Islet of Langerhans (tissue), 1 donor: ENCODE results near the gene ABHD15.
"Not testable (repeated sequence)": the region's sequence is repeated elsewhere in the genome, so short reads cannot be mapped to it uniquely, and the experiment has no call there.

ENCODE experiments used
- FAIRE-seq: peaks from one replicate; lab custom pipeline; 2011; peaks lifted over from hg19 to GRCh38; lab: Jason Lieb, UNC

ABHD15 gene

DNA sequence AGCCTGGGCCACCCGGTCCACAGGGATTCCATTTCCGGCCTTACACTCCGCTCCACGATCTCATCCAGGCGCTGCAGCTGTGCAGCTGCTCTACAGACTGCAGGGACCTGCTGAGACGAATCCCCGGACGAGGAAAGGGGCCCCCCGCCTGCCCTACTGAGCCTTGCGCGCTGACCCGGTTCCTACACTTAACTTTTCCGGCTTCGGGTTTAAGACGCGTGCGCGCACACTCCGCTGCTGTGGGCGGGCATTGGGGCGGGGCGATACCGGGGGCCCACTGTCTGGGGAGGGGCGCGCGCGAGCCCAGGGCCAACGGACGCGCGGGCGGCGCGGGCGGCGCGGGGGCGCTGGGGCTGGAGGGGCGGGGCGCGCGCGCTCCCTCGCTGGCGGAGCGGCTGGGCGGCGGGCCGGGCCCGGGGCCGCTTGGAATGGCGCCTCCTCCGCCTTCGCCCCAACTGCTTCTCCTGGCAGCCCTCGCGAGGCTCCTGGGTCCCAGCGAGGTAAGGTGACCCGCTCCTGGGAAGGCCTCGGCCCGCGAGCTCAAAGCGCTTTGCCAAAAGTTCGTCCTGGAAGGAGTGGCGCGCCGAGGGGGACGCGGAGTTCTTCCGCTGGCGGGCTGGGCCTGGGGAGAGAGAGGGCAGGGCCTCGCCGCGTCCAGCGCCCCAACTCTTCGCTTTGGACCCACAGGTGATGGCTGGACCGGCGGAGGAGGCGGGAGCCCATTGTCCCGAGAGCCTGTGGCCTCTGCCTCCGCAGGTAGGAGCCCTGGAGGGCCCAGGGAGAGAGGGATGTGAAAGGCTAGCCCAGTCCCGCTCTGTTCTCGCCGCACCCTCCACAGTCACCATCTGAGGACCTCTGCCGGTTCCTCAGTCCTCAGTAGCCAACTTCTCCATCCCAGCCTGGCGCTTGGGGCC, 1.8 kb upstream of the ABHD15 start, which contains the start of gene TP53I13:
TSS of gene TP53I13 (plus strand) at position 371 of the 914 bp plus-strand sequence. CDS start at position 429, 58 bp downstream.
- FAIRE-seq, result no peak

DNA sequence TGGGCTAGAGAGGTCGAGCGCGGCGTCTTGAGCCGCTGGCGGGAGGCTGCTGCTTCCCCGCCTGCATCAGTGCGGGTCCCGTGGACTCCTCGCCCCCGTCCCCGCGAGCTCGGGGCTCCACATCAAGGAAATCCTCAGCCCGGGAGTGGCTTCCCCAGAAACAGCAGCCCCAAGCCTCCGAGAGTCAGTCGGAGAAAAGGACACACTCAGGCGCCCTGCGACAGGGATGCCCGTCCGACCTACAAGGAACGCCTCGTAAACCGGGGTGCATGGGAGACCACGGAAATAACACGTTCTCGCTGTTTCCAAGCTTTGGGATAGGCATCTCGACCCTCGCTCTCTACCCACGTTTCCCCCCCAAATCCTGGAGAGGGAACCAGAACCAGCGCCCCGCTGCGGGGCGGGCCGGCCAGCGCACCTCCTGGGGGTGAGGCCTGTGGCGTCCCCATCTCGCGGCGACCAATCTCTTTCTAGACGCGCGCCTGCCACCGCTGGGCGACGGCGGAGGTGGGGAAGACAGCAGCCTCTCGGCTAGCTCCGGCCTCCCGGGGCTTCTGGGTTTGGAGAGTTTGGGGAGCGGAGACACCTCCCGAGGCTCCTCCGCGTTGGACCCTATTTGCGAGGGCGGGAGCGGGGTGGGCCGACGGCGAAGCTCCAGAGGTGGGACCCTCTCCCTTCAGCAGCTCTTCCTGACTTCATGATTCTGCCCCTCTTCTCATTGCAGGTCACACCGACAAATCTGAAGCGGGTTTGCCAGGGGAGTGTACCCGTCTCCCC, 905 bp upstream of the ABHD15 start:
- no peak for FAIRE-seq

GRCh38 chr17:29567304-29567553, 392 bp upstream of the ABHD15 start:
- no peak for FAIRE-seq

DNA sequence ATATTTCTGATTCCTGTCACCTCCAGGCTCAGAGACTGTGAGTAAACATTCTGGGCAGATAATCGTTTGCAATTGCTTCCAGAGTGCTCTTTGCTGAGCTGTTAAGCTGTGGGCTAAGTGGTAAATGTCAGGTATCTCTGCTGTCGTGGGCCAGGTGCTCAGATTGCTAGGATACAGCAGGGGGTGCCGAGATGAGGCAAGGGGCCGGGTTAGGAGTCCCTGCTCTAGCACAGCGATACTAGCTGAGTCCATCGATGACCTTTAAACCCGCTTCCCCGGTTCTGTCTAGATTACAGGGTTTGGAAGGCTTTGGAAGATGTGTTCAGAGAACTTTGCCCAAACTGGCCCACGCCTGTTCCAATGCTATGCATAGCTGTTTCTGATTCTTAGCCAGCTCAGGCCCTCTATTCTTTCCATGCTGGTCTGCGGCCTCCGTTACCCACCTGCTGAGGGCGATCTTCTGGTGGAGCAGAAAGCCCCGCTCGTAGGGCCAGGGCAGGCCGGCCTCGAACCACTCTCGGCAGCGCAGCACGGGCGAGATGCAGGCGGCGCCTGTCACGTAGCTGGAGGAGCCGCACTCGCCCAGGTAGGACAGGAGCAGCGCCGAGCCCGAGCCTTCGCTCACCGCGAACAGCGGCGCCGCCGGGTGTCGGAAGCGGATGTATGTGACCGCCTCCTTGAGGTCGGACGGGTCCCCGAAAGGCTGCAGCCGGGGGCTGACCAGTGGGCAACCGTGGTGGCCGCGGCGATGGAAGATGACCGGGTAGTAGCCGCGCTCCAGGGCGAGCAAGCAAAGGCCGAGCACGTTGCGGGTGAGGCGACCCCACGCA, 979 bp downstream of the ABHD15 start:
- FAIRE-seq, result peak; percentile 73

DNA sequence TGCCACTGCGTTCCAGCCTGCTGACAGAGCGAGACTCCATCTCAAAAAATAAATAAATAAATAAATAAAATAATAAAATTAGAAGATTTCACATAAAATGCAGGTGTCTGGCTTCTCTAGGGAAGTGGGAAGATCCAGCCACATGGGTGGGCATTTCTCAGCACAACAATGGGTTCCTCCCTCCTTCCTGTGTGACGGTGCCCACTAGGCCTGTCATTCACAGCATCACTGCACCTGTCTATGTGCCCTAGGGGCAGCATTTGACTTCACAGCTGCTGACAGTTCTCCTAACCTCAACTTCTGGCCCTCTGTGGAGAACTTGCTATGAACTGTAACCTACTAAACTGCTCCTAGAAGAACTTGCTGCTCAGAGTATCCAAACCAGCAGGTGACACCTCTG, 3.0 kb downstream of the ABHD15 start:
- FAIRE-seq, result no peak

DNA sequence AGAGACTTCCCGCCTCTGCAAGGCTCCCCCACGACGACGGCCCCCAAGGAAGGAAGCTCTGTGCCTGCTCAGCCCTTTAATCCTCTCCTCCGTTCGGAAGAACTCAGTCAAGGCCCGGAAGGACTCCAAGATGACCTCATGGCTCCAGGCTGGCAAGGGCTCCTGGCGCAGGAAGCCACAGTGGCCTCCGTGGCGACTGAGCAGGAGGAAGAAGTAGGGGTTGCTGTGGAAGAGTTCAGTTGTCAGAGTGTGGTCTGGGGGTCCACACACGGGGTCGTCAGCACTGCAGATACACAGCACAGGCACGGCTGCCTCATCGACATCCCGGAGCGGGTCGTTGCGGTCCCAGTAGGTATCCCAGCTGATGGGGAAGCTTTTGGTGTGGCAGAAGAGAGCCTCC, 4.2 kb downstream of the ABHD15 start:
- FAIRE-seq, result no peak

- FAIRE-seq, result no peak
Observed at GRCh38 chr17:29561554-29562517, 5.0 kb downstream of the ABHD15 start.

- no peak for FAIRE-seq
Observed at GRCh38 chr17:29560316-29560715, 6.5 kb downstream of the ABHD15 start.

- no peak for FAIRE-seq
Observed at GRCh38 chr17:29559640-29560039, 7.2 kb downstream of the ABHD15 start.

DNA sequence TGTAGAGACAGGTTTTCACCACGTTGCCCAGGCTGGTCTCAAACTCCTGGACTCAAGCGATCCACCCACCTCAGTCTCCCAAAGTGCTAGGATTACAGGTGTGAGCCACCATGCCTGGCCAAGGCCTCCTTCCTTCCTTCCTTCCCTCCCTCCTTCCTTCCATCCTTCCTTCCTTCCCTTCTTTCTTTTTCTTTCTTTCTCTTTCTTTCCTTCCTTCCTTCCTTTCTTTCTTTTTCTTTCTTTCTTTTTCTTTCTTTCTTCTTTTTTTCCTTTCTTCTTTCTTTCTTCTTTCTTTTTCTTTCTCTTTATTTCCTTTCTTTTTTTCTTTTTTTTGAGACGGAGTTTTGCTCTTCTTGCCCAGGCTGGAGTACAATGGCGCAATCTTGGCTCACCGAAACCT, 8.7 kb downstream of the ABHD15 start:
- FAIRE-seq, result not testable (repeated sequence)

DNA sequence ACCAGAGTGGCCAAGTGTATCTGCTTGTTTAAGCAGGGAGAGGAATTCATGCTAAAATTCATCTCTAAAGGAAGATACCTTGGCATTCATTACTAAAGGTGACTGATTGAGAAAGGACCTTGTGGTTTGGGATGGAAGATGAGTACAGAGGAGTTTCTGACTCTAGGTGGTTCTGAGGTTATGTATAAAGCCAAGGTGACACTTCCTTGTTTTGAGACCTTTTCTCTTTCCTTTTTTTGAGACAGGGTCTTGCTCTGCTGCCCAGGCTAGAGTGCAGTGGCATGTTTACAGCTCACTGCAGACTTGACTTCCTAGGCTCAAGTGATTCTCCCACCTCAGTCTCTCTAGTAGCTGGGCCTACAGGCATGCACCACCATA, 9.1 kb downstream of the ABHD15 start:
- FAIRE-seq, result no peak

DNA sequence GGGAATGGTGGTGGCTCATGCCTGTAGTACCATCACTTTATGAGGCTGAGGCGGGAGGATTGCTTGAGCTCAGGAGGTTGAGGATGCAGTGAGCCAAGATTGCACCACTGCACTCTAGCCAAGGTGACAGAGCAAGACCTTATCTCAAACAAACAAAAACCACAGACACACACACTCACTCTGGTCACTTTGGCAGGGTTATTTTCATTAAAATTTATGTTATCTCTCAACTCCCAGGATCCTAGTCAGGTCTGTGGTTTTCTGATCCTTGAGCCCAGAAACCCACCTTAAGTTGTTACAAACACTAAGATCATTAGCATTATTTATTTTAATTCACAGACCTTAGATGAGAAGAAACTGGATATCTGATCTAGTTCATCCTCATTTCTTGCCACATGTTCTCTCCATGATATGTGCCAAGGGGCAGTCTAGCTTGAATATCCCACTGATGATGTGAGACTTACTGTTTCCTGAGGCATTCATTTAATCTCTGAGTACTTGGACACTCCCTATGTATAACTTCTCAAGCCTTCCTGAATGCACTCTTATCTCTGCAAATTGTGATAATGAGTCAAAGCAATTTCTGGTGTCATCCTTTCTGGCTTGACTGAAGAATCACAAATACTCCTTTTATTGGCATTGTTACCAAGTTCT, 9.6 kb downstream of the ABHD15 start:
- FAIRE-seq, result no peak

GRCh38 chr17:29555840-29556239, 11.0 kb downstream of the ABHD15 start:
- peak; percentile 76 for FAIRE-seq

DNA sequence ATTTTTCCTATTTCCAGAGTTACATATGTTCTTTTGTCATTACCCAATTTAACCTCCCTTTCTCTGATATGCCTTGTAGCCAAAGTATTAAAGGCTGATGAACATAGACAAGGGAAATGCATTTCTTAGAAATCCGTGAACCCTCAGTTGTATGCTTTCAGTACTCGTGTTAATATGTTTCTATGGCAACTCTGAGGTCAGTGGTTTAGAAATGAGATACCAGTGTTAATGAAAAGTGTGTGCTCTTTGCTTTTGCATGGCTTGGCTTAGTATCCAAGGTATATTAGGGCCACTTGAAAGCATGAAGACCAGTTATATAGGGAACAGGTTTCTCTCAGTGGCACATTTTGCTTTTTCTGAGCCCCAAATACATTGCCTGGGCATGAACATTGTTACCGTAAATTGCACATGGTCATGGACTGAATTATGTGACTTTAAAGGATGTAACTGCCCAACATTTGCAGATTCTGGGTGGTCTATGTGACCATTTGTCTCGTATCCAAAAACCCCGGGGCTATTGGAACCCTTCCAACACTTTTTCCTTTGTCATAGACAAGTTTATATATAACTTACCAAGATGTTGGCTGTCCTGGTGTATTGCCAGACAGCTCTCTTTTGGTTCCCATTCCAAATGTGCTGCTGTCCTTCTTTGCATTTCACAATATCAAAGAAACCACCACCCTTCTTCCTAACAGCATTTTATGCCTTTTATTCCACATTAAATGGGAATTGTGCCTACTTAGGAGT, 17.5 kb downstream of the ABHD15 start:
- peak; percentile 98 for FAIRE-seq

- peak; percentile 5 for FAIRE-seq
Observed at GRCh38 chr17:29546830-29547229, 20.0 kb downstream of the ABHD15 start.

DNA sequence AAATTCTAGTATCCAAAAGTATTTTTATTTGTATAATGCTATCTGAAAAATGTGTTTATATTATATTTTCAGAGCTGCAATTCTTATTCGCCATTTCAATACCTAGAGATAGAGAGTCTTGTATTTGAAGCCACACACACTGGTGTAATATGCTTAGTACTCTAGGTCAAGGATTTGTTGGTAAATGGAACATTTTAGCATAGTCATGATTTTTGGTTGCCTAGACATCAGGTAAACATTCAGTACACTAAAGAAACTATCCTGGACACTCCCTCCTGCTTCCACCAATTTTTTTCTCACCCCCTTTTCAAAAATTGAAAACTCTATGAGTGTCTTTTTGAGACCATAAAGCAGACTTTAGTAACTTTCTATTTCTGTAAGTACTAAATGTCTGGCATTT, 20.8 kb downstream of the ABHD15 start:
- no peak for FAIRE-seq

DNA sequence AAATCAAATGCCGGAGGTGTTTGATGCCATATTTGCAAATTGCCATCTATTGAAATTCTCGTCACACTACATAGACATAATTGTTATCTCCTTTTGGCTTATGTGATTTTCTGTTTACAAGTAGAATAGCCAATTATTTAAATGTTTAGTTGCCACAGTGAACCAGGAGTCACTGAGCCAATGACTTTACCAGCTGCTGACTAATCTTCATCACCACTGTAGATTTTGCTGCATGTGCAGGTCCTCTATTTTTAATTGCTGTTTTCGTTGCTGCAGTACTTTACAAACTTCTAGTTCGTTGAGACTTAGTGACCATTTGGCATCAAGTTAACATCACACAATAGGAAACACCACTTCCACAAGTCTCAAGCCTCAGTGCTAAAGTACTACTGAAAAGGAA, 22.8 kb downstream of the ABHD15 start:
- FAIRE-seq, result no peak

DNA sequence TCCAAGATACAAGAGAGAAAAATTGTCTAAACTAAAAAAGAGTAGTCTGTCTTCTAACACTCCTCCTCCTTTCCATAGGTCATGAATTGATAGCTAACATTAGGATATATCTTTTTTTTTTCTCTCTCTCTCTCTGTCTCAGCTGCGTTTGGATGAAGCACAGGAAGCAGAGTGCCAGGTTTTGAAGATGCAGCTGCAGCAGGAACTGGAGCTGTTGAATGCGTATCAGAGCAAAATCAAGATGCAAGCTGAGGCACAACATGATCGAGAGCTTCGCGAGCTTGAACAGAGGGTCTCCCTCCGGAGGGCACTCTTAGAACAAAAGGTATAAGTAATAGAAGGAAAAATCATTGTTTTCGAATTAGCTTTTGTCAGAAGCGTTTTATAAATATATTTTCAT, 32.9 kb downstream of the ABHD15 start:
- FAIRE-seq, result no peak

- no peak for FAIRE-seq
Observed at GRCh38 chr17:29526322-29526721, 40.5 kb downstream of the ABHD15 start.

DNA sequence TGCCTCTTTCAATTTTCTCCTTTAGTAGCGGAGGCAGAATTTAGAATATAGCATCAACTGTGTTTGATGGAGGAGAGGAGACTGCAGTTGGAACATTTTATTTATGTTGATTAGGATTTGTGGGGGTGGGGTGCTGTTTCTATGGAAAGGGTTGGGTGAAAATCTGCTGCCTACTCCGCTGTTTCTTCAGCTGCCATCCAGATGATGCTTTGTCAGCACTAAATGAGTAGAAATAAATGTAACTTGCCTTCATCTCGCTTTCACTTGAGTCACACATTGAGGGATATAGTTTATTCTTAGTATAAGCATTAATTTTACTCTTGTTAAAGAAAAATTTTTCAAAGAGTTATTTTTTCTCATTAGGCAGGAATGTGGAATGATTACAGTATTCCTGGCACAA, 42.1 kb downstream of the ABHD15 start:
- peak; percentile 62 for FAIRE-seq
